NT2/D1 (cell line): ENCODE data around the gene GSK3B.

Experiments
- DNase-seq: peaks from one replicate; pipeline ENCODE4 v3.0.0-alpha.2; 2011; ENCODE audit warnings: low read depth, low spot score
- H3K27me3 ChIP-seq: 2 replicates; pipeline ENCODE4 v1.6.0; 2011; ENCODE audit warnings: mild to moderate bottlenecking; ENCODE audit not compliant: insufficient read length, insufficient read depth
- H3K36me3 ChIP-seq: 2 replicates; pipeline ENCODE4 v1.6.1; 2011; ENCODE audit warnings: mild to moderate bottlenecking, low read length, mixed read lengths; ENCODE audit not compliant: insufficient read depth, insufficient read length
- H3K4me1 ChIP-seq: 2 replicates; pipeline ENCODE4 v1.5.1; 2011; ENCODE audit not compliant: insufficient read depth, insufficient read length
- H3K4me3 ChIP-seq: 2 replicates; pipeline ENCODE4 v1.5.1; 2011; ENCODE audit warnings: low read depth; ENCODE audit not compliant: insufficient read length
- H3K9ac ChIP-seq: 2 replicates; pipeline ENCODE4 v1.6.0; 2011; ENCODE audit warnings: low read depth; ENCODE audit not compliant: insufficient read length
- H3K9me3 ChIP-seq: 2 replicates; pipeline ENCODE4 v1.5.1; 2011; ENCODE audit warnings: mild to moderate bottlenecking, low read length; ENCODE audit not compliant: insufficient read depth
- SUZ12 ChIP-seq: IDR thresholded peaks from 2 replicates; pipeline ENCODE4 v1.6.1; 2011; ENCODE audit not compliant: insufficient read length, insufficient read depth; ENCODE audit errors: extremely low read depth
- YY1 ChIP-seq: IDR thresholded peaks from 2 replicates; pipeline ENCODE4 v1.6.1; 2011; ENCODE audit not compliant: insufficient read length, insufficient read depth
- ZNF274 ChIP-seq: IDR thresholded peaks from 2 replicates; pipeline ENCODE4 v1.6.1; 2011; ENCODE audit warnings: mild to moderate bottlenecking, low read depth, low read length

GSK3B gene

GRCh38 chr3:119873646-119874045 is 220.6 kb downstream of the GSK3B start:
- no peaks in the 10 kb centered on the region for H3K9me3 ChIP-seq
- H3K4me3 ChIP-seq: no peak overlapping the region
- DNase-seq: no peak
- H3K9ac ChIP-seq: no peak overlapping the region
- no peaks in the 10 kb centered on the region for H3K27me3 ChIP-seq
- TF ChIP-seq SUZ12 (no peak), ZNF274 (no peak), YY1 (no peak)
- H3K36me3 ChIP-seq: peaks cover 2% of the 10 kb centered on the region
- no peaks in the 10 kb centered on the region for H3K4me1 ChIP-seq

GRCh38 chr3:119872773-119873172 is 221.5 kb downstream of the GSK3B start:
- TF ChIP-seq ZNF274 (no peak), SUZ12 (no peak), YY1 (no peak)
- no peak for DNase-seq
- H3K27me3 ChIP-seq: no peaks in the 10 kb centered on the region
- H3K4me1 ChIP-seq: no peaks in the 10 kb centered on the region
- peaks cover 2% of the 10 kb centered on the region for H3K36me3 ChIP-seq
- no peak overlapping the region for H3K9ac ChIP-seq
- no peaks in the 10 kb centered on the region for H3K9me3 ChIP-seq
- no peak overlapping the region for H3K4me3 ChIP-seq

GRCh38 chr3:119871571-119871970 is 222.7 kb downstream of the GSK3B start:
- no peak overlapping the region for H3K9ac ChIP-seq
- H3K9me3 ChIP-seq: no peaks in the 10 kb centered on the region
- H3K36me3 ChIP-seq: peaks cover under 1% of the 10 kb centered on the region
- no peaks in the 10 kb centered on the region for H3K27me3 ChIP-seq
- no peak for DNase-seq
- TF ChIP-seq ZNF274 (no peak), SUZ12 (no peak), YY1 (no peak)
- H3K4me3 ChIP-seq: no peak overlapping the region
- H3K4me1 ChIP-seq: no peaks in the 10 kb centered on the region

- Histone ChIP-seq H3K4me3 (no peak overlapping the region), H3K9ac (no peak overlapping the region), H3K9me3 (no peaks in the 10 kb centered on the region), H3K27me3 (no peaks in the 10 kb centered on the region), H3K4me1 (no peaks in the 10 kb centered on the region), H3K36me3 (no peaks in the 10 kb centered on the region)
- DNase-seq: no peak
- TF ChIP-seq YY1 (no peak), SUZ12 (no peak), ZNF274 (no peak)
Measured at GRCh38 chr3:119870512-119870911, 223.7 kb downstream of the GSK3B start.

GRCh38 chr3:119864476-119864875 is 229.8 kb downstream of the GSK3B start:
- no peak for DNase-seq
- Histone ChIP-seq H3K9me3 (no peaks in the 10 kb centered on the region), H3K36me3 (peaks cover 14% of the 10 kb centered on the region)

GRCh38 chr3:119862616-119863015 is 231.6 kb downstream of the GSK3B start:
- DNase-seq: no peak
- no peaks in the 10 kb centered on the region for H3K4me1 ChIP-seq
- H3K9me3 ChIP-seq: peaks cover 14% of the 10 kb centered on the region
- H3K9ac ChIP-seq: no peak overlapping the region
- H3K27me3 ChIP-seq: no peaks in the 10 kb centered on the region
- H3K4me3 ChIP-seq: no peak overlapping the region
- TF ChIP-seq SUZ12 (no peak), ZNF274 (no peak), YY1 (no peak)
- H3K36me3 ChIP-seq: peaks cover 21% of the 10 kb centered on the region

More at GRCh38 chr3:119864476-119864875, 229.8 kb downstream of the GSK3B start:
- Histone ChIP-seq H3K4me1 (no peaks in the 10 kb centered on the region), H3K4me3 (no peak overlapping the region), H3K9ac (no peak overlapping the region), H3K27me3 (no peaks in the 10 kb centered on the region)
- TF ChIP-seq SUZ12: no peak
- TF ChIP-seq ZNF274: no peak
- TF ChIP-seq YY1: no peak

- TF ChIP-seq SUZ12: no peak
- no peak for TF ChIP-seq YY1
- no peak for TF ChIP-seq ZNF274
Measured at GRCh38 chr3:119861681-119862080, 232.6 kb downstream of the GSK3B start.

More at GRCh38 chr3:119861681-119862080, 232.6 kb downstream of the GSK3B start:
- no peaks in the 10 kb centered on the region for H3K4me1 ChIP-seq
- H3K27me3 ChIP-seq: no peaks in the 10 kb centered on the region
- H3K9me3 ChIP-seq: peaks cover 15% of the 10 kb centered on the region
- H3K4me3 ChIP-seq: no peak overlapping the region
- no peak overlapping the region for H3K9ac ChIP-seq
- peaks cover 21% of the 10 kb centered on the region for H3K36me3 ChIP-seq
- no peak for DNase-seq
